Measurements from ENCODE around the gene MAP2.

DNA sequence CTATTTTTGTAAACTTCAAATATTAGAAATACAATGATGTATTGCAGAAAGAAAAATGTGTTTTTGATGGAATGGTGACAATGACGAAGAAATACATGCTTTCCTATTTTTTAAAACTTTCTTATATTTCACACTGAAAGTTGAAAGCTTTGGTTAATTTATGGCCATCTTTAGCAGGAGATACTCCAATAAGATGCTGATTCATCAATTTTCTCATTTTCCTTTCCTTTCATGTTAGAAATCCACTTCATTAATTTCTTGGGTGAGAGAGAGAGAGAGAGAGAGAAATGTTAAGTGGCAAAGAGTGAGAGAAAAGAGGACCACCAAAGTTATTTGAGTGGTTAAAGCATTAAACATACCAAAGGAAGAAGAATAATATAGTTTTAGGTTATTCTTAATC, 28.6 kb upstream of the MAP2 start:
- TF ChIP-seq HNRNPH1 (optimal IDR thresholded peaks at IDR 0.05; ENCODE audit: low read depth, low read length) (no peak), EZH2 (conservative IDR thresholded peaks at IDR 0.05; ENCODE audit: low read depth, low read length) (no peak), POLR2AphosphoS5 (IDR thresholded peaks at IDR 0.05; ENCODE audit: low read depth, low read length) (no peak), ZNF274 (CRISPR knock-in tag; IDR thresholded peaks at IDR 0.05) (no peak), ZSCAN22 (CRISPR knock-in tag; IDR thresholded peaks at IDR 0.05) (no peak), FOSL2 (CRISPR knock-in tag; IDR thresholded peaks at IDR 0.05) (no peak)

All from HepG2 (cell line).